ENCODE results near the gene FOXL3.

Gene FOXL3

GRCh38 chr7:330511-331230 is 40.7 kb downstream of the FOXL3 start:
- Histone ChIP-seq H3K4me3 (ENCODE audit: low read depth, low read length) (no peak overlapping the region), H3K9me3 (ENCODE audit: control insufficient read depth, insufficient read depth, low read depth, low read length) (no peaks in the 10 kb centered on the region), H3K4me1 (ENCODE audit: control insufficient read depth, insufficient read depth, low read length) (no peaks in the 10 kb centered on the region), H3K27ac (ENCODE audit: extremely low read depth, low read depth, low read length) (no peak overlapping the region), H3K36me3 (ENCODE audit: control insufficient read depth in 2 of 2, insufficient read depth in 1 of 2, low read length in 2 of 2) (no peaks in the 10 kb centered on the region)
- ChIA-PET POLR2A (no interaction called here), CTCF (interaction anchor here (0.6 to 2.3 kb wide), 5 partner anchors 9 to 544 kb away, joined by 3 to 6 read pairs (median 5); no protein-coding TSS in a partner anchor)
- no peak for TF ChIP-seq BCL11B (tag by site-specific recombination; IDR thresholded peaks at IDR 0.05; ENCODE audit: low read depth)
- TF ChIP-seq ZNF707 (tag by site-specific recombination; IDR thresholded peaks at IDR 0.05), result no peak
- TF ChIP-seq HOXC10 (CRISPR knock-in tag; IDR thresholded peaks at IDR 0.05), result no peak
- no peak for TF ChIP-seq WT1 (tag by site-specific recombination; IDR thresholded peaks at IDR 0.05)
- TF ChIP-seq ZNF404 (tag by site-specific recombination; IDR thresholded peaks at IDR 0.05), result no peak
- no peak for TF ChIP-seq SCRT2 (tag by site-specific recombination; IDR thresholded peaks at IDR 0.05)
- no peak for TF ChIP-seq ZBTB6 (tag by site-specific recombination; IDR thresholded peaks at IDR 0.05)
- no peak for TF ChIP-seq MEIS1 (CRISPR knock-in tag; IDR thresholded peaks at IDR 0.05; ENCODE audit: borderline replicate concordance)
- no peak for TF ChIP-seq ZNF585B (tag by site-specific recombination; IDR thresholded peaks at IDR 0.05)
- TF ChIP-seq ZBTB20 (tag by site-specific recombination; IDR thresholded peaks at IDR 0.05), result no peak
- no peak for TF ChIP-seq ZNF501 (tag by site-specific recombination; IDR thresholded peaks at IDR 0.05)
- TF ChIP-seq ZNF48 (tag by site-specific recombination; IDR thresholded peaks at IDR 0.05), result no peak
- TF ChIP-seq ZNF311 (tag by site-specific recombination; IDR thresholded peaks at IDR 0.05; ENCODE audit: borderline replicate concordance), result no peak
- TF ChIP-seq EGR2 (tag by site-specific recombination; IDR thresholded peaks at IDR 0.05; ENCODE audit: low read depth), result no peak

- CTCF ChIA-PET, result interaction anchor here (0.6 to 2.3 kb wide), 4 partner anchors 10 to 299 kb away, joined by 3 to 5 read pairs (median 3); no protein-coding TSS in a partner anchor
Observed at GRCh38 chr7:332020-332517, 42.1 kb downstream of the FOXL3 start.

More at GRCh38 chr7:332020-332517, 42.1 kb downstream of the FOXL3 start:
- H3K9me3 ChIP-seq (ENCODE audit: control insufficient read depth, insufficient read depth, low read depth, low read length), result no peaks in the 10 kb centered on the region
- no peak overlapping the region for H3K4me3 ChIP-seq (ENCODE audit: low read depth, low read length)
- POLR2A ChIA-PET, result no interaction called here
- H3K4me1 ChIP-seq (ENCODE audit: control insufficient read depth, insufficient read depth, low read length), result no peaks in the 10 kb centered on the region
- TF ChIP-seq TRIM28 (IDR thresholded peaks at IDR 0.05; ENCODE audit: borderline replicate concordance, low read length) (no peak), ATF2 (tag by site-specific recombination; IDR thresholded peaks at IDR 0.05; ENCODE audit: low read depth) (no peak), ZNF311 (tag by site-specific recombination; IDR thresholded peaks at IDR 0.05; ENCODE audit: borderline replicate concordance) (no peak), ZNF701 (tag by site-specific recombination; IDR thresholded peaks at IDR 0.05) (no peak), INSM2 (tag by site-specific recombination; IDR thresholded peaks at IDR 0.05) (no peak), GLI2 (tag by site-specific recombination; IDR thresholded peaks at IDR 0.05; ENCODE audit: borderline replicate concordance, low read depth) (no peak), ZNF335 (tag by site-specific recombination; conservative IDR thresholded peaks at IDR 0.05) (no peak), OSR2 (tag by site-specific recombination; IDR thresholded peaks at IDR 0.05) (no peak), ZNF16 (tag by site-specific recombination; IDR thresholded peaks at IDR 0.05; ENCODE audit: low read depth) (no peak)
- H3K27ac ChIP-seq (ENCODE audit: extremely low read depth, low read depth, low read length), result no peak overlapping the region
- H3K36me3 ChIP-seq (ENCODE audit: control insufficient read depth in 2 of 2, insufficient read depth in 1 of 2, low read length in 2 of 2), result no peaks in the 10 kb centered on the region
